Cardiac fibroblast (primary cell): Measurements from ENCODE around the gene HOXB4.
A peak's percentile ranks its signal among the peaks of the same experiment; 100 is the strongest.

Experiments used
- DNase-seq, 2 donors: peaks; one replicate each; pipeline versions ENCODE4 v3.0.0 to v3.0.0-alpha.2; 2010; ENCODE audit warnings: low read depth in 2 of 2
- H3K4me3 ChIP-seq, 2 donors: replicated peaks in 1 of 2; 1 replicate in 1 of 2; 2 replicates in 1 of 2; pipeline ENCODE4 v1.5.1; 2011; ENCODE audit warnings: low read depth in 2 of 2, low read length in 2 of 2, mild to moderate bottlenecking in 2 of 2, moderate library complexity in 1 of 2
- TF ChIP-seq, protein P1 (sequence below): IDR thresholded peaks from one replicate; pipeline ENCODE4 v1.5.1; 2011; ENCODE audit warnings: low read depth, mild to moderate bottlenecking, low read length, inconsistent platforms

The HOXB4 gene

DNA sequence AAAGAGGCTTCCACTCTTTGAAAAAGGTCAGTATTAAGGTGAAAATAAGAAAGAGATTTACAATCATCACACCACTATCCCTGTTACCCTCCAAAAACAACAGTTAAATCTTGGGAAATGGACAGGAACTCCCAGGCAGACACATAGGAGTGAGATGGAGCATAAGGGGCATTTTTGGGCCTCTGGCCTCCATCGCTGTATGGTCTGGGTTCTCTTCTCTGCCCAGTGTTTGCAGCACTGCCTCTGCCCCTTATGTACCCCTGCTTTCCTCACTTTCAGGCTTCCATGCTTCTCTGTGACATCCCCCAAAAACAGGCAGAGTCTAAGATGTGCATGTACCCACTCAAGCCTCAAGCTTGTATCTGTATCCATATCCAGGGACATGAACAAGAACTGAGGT is 32.6 kb downstream of the HOXB4 start:
- peak overlapping the region in 1 of 2 donors; percentile 74 for H3K4me3 ChIP-seq
- TF ChIP-seq, protein P1, sequence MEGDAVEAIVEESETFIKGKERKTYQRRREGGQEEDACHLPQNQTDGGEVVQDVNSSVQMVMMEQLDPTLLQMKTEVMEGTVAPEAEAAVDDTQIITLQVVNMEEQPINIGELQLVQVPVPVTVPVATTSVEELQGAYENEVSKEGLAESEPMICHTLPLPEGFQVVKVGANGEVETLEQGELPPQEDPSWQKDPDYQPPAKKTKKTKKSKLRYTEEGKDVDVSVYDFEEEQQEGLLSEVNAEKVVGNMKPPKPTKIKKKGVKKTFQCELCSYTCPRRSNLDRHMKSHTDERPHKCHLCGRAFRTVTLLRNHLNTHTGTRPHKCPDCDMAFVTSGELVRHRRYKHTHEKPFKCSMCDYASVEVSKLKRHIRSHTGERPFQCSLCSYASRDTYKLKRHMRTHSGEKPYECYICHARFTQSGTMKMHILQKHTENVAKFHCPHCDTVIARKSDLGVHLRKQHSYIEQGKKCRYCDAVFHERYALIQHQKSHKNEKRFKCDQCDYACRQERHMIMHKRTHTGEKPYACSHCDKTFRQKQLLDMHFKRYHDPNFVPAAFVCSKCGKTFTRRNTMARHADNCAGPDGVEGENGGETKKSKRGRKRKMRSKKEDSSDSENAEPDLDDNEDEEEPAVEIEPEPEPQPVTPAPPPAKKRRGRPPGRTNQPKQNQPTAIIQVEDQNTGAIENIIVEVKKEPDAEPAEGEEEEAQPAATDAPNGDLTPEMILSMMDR, result no peak
- DNase-seq, result no peak

DNA sequence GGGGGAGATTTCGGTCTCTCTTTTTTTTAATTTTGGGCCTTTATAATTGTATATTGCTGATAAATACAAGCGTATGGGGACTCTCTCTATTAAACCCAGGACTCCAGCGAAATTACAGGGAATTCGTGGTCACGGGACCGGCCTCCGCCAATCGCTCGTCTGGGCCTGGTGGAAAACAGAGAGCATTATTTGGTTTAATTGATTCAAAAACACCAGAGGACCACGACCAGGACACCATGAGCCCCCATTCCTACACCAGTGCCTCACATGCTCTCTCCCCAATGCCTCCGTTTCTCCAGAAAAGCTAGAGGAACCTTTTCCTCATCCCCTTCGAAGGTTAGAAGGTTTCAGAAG is 33.2 kb downstream of the HOXB4 start, which contains the start of gene HOXB2:
TSS of gene HOXB2 (minus strand) at position 88 of the 354 bp plus-strand sequence. CDS start 198 bp downstream, outside the sequence.
- peak; percentile 68 to 73 for DNase-seq
- H3K4me3 ChIP-seq, result peak within 1 kb of the TSS; percentile 64 to 74
- TF ChIP-seq, protein P1, result no peak

DNA sequence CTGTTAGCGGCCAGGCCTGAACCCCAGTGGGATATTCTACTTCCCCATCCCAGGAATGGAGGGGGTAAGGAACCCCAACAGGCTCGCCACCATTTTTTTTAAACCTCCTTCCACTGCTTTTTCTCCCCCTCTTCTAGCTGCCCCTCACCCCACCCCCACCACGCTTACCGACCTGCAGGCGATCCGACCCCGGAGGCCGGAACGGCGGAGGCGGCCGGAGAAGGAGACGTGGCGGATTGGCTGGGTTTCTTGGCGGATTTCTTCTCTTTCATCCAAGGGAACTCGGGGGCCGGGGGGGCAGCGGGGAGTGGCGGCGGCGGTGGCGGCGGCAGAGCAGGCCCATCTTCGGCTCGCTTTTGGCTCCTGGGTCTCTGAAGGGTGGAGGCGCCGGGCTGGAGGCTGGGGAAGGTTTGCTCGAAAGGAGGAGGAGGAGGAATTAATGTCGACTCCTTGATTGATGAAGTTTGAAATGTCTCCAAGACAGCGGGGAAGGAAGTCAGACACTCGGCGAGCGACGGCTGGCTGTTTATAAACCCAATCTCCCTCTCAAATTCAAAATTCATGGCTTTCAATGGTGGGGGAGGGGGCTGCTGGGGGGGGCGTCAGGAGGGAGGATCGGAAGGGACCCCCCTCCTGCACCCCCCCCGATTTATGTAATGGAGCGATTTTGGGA is 33.7 kb downstream of the HOXB4 start:
- peak; percentile 84 to 86 for DNase-seq
- TF ChIP-seq, protein P1, result no peak
- peak overlapping the region; percentile 64 to 74 for H3K4me3 ChIP-seq

DNA sequence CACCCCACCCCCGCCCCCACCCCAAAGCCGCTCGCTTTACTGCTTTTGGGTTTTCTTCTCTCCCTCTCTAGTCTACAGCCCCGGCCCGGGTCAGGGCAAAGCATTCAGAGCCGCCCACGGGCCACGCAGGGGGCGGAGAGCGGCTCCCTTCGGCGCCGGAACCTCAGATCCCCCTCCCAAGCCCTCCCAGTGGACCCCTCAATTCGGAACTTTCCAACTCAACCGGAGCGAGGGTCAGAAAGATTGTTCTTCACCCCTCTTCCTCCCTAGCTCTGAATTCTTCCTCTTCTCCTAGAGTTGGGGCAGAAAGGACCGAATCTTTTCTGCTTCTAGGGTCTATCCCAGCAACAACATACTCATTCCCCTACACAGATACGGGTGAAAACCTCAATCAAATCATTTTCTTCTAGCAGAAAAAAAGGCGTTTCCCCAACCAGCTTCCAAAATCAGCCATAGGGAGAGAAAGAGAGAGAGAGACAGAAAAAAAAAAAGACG is 34.2 kb downstream of the HOXB4 start:
- H3K4me3 ChIP-seq, result peak overlapping the region; percentile 64 to 74
- TF ChIP-seq, protein P1, result no peak
- no peak for DNase-seq

DNA sequence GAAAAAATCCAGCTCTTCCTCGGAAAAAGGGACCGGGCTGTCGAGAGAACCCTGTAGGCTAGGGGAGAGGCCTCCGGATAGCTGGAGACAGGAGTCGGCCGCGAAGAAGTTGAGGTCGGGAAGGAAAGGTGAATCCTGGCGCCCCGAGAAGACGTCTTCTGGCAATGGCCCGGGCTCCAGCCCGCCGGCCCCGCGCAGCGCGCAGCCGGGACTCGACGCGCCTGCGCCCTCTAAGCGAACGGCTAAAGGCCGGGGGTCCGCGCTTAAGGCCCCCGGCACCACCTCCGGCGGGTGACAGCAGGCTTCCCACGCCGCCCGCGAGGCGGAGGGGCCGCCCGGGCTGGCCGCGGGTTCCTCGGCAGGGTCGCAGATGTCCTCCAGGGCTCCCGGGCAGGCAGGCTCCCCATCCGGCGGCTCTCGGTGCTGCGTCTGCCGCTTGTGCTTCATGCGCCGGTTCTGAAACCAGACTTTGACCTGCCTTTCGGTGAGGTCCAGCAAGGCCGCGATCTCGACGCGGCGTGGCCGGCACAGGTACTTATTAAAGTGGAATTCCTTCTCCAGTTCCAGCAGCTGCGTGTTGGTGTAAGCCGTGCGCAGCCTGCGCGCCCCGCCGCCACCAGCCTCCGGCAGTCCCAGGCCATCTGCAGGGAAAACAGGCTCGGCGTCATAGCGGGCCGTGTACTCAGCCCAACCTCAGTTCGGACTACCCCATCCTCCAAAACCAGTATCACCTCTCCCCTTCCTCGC is 34.9 kb downstream of the HOXB4 start:
- H3K4me3 ChIP-seq, result peak overlapping the region; percentile 64 to 74
- peak; percentile 63 to 77 for DNase-seq
- TF ChIP-seq, protein P1, result no peak

DNA sequence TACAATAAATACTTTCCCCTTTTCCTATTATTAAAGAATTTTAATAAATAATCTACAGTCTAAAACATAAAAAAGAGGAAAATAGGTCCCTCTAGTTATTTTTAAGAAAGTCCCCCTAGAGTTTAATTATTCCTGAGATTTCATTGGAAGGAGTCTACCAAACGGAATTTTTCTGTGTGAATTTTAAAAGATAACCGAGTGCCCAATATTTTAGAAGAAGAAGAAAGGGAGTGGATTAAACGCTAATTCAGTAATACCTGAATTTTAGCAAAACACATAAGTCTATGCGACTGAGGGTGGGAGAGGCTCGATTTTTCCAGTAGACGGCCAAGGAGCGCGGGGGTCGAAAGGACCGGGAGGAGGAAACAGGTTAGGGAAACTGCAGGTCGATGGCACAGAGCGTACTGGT is 35.4 kb downstream of the HOXB4 start:
- DNase-seq, result no peak
- peak overlapping the region; percentile 64 to 74 for H3K4me3 ChIP-seq
- TF ChIP-seq, protein P1, result no peak
